Pancreas (tissue), 10 donors: ENCODE measurements around the gene GPN3. TPM values are rescaled to one million over a fixed set of nuclear protein-coding genes. Genes with fewer than 3 reads are reported as not detected.
A peak's percentile ranks its signal among the peaks of the same experiment; 100 is the strongest.

Experiments
- ATAC-seq, 4 donors: fragments of 200-7000 bp; cut with Tn5 transposase; one replicate each; pipeline versions ENCODE4 v1.8.0 to v1.9.1; 2020; ENCODE audit warnings: mild to moderate bottlenecking in 4 of 4, moderate library complexity in 4 of 4
- DNase-seq, 6 donors: peaks; one replicate each; pipeline ENCODE4 v3.0.0-alpha.2; 2020
- FAIRE-seq: peaks from 2 replicates; lab custom pipeline; 2012; peaks lifted over from hg19 to GRCh38; lab: Jason Lieb, UNC
- H3K27ac ChIP-seq, 4 donors: fragments of 200-600 bp; sonication (generic); 1 replicate in 3 of 4; 2 replicates in 1 of 4; pipeline versions ENCODE4 v1.5.0 to v1.8.0; 2020
- H3K27me3 ChIP-seq, 4 donors: fragments of 200-600 bp; one replicate each; pipeline ENCODE4 v1.8.0; 2021
- H3K36me3 ChIP-seq, 3 donors: fragments of 200-600 bp; sonication (generic) in 1 of 3; one replicate each; pipeline versions ENCODE4 v1.5.0 to v1.8.0; 2020 to 2021
- H3K4me1 ChIP-seq, 3 donors: fragments of 200-600 bp; one replicate each; pipeline ENCODE4 v1.8.0; 2021
- H3K4me3 ChIP-seq, 4 donors: fragments of 200-600 bp; sonication (generic) in 2 of 4; one replicate each; pipeline versions ENCODE4 v1.5.0 to v1.8.0; 2020 to 2021
- H3K9me3 ChIP-seq, 4 donors: fragments of 200-600 bp; one replicate each; pipeline ENCODE4 v1.8.0; 2021
- CTCF ChIP-seq, 4 donors: fragments of 200-600 bp; sonication (generic) in 3 of 4; IDR thresholded peaks; one replicate each; pipeline versions ENCODE4 v1.5.0 to v1.8.0; 2021; ENCODE audit warnings: antibody characterized with exemption in 4 of 4
- WGBS, 2 donors: extraction: QIAGEN DNeasy Blood & Tissue Kit; methylation state at CpG; one replicate each; pipeline ENCODE4 v1.1.7; 2013; 5-methylcytosine and 5-hydroxymethylcytosine counted together
- intact Hi-C, 3 donors: fragments of 100-400 bp; cut with DNase I; formaldehyde crosslinking; loops; one replicate each; pipeline versions ENCODE4 v1.11.1 to v1.14.2; 2022
- polyA plus RNA-seq, 2 donors: library from polyadenylated mRNA; stranded (reverse); fragments of 200-250 nt; gene quantifications; one replicate each; pipeline ENCODE4 v1.2.3, GENCODE V29; 2013
- total RNA-seq, 6 donors: library from RNA; stranded (reverse); fragmentation: NEBNext Ultra II Directional in 4 of 6; extraction: Animal tissue kit (Norgen Biotek cat#: 25700) in 4 of 6; gene quantifications; one replicate each; pipeline versions ENCODE4 v1.2.1 to v1.2.4, GENCODE V29; 2021 to 2023
- donor health status: healthy with polysubstance abuse.
- donor health status: DM: no; HTN: no; CAD: no; lungs with moderate emphysema.
- donor health status: DM: no; HTN: no; CAD: no.
- donor health status: control.
- donor health status: control.
- donor health status: Bipolar disorder and iron deficiency.
- donor health status: DM: yes; HTN: yes; CAD: no.
- donor health status: DM: no; HTN: no; CAD: no.
- donor health status: DM: no; HTN: no; CAD: no.
- donor health status: DM: yes; HTN: yes; CAD: no.

GPN3 gene
- total and polyA plus RNA-seq, 8 donors, result 6.8 to 11.5 (median 10.2) TPM

- ATAC-seq, result no peak
- peaks cover 0 to 19% (median 0%) of the 10 kb centered on the region in 3 donors for H3K36me3 ChIP-seq
These were observed 16.8 kb downstream of the GPN3 start for GRCh38 chr12:110451263-110451662.

GRCh38 chr12:110449799-110450497 lies 18.1 kb downstream of the GPN3 start, which contains the start of gene ARPC3:
Gene ARPC3, minus strand, starts transcription at chr12:110450337. Its CDS starts 77 bp downstream, at chr12:110450260.
- Histone ChIP-seq H3K27ac (peak within 1 kb of the TSS; percentile 43 to 86 (median 76)), H3K4me3 (peak within 1 kb of the TSS; percentile 45 to 82 (median 52)), H3K27me3 (no peaks in the 10 kb centered on the region), H3K4me1 (peaks cover 0 to 9% (median 0%) of the 10 kb centered on the region in 3 donors), H3K36me3 (peaks cover 0 to 19% (median 0%) of the 10 kb centered on the region in 3 donors), H3K9me3 (no peaks in the 10 kb centered on the region)
- DNase-seq (peak; percentile 92 to 97 (median 94)), FAIRE-seq (no peak), ATAC-seq (peak; percentile 99)
- peak; percentile 49 to 83 (median 72) for TF ChIP-seq CTCF (IDR thresholded peaks at IDR 0.05)
- intact Hi-C loops, result no loop called here
- WGBS, 2 donors, result 0 to 1% methylated on average over 51 of the region's 51 CpGs

More at GRCh38 chr12:110451263-110451662, 16.8 kb downstream of the GPN3 start:
- Histone ChIP-seq H3K4me1 (peaks cover 0 to 9% (median 0%) of the 10 kb centered on the region in 3 donors), H3K27me3 (no peaks in the 10 kb centered on the region), H3K9me3 (no peaks in the 10 kb centered on the region), H3K27ac (no peak overlapping the region), H3K4me3 (no peak overlapping the region)
- no peak for DNase-seq
- no peak for TF ChIP-seq CTCF (IDR thresholded peaks at IDR 0.05)
- 75 to 88% methylated on average over 1 of the region's 1 CpG for WGBS, 2 donors
- FAIRE-seq, result no peak
- intact Hi-C loops, result no loop called here

GRCh38 chr12:110444455-110444854 lies 23.6 kb downstream of the GPN3 start:
- intact Hi-C loops, result no loop called here
- Histone ChIP-seq H3K4me3 (no peak overlapping the region), H3K27me3 (no peaks in the 10 kb centered on the region), H3K36me3 (peaks cover 0 to 24% (median 16%) of the 10 kb centered on the region in 3 donors), H3K4me1 (peaks cover 0 to 9% (median 0%) of the 10 kb centered on the region in 3 donors), H3K27ac (no peak overlapping the region), H3K9me3 (no peaks in the 10 kb centered on the region)
- no peak for ATAC-seq
- 94 to 100% methylated on average over 3 of the region's 3 CpGs for WGBS, 2 donors
- no peak for FAIRE-seq
- DNase-seq, result no peak
- no peak for TF ChIP-seq CTCF (IDR thresholded peaks at IDR 0.05)

- intact Hi-C loops, result no loop called here
- Histone ChIP-seq H3K27me3 (no peaks in the 10 kb centered on the region), H3K4me1 (no peaks in the 10 kb centered on the region), H3K36me3 (peaks cover 3 to 39% (median 12%) of the 10 kb centered on the region in 3 donors), H3K9me3 (no peaks in the 10 kb centered on the region), H3K27ac (no peak overlapping the region), H3K4me3 (no peak overlapping the region)
- TF ChIP-seq CTCF (IDR thresholded peaks at IDR 0.05), result no peak
- ATAC-seq, result no peak
- no peak for FAIRE-seq
- DNase-seq, result no peak
- WGBS, 2 donors, result 57 to 58% methylated on average over 2 of the region's 2 CpGs
These were observed 31.8 kb downstream of the GPN3 start for GRCh38 chr12:110436231-110436630.
